ENCODE results near the gene TP53I11. TPM values are rescaled to one million over a fixed set of nuclear protein-coding genes. Genes with fewer than 3 reads are reported as not detected.
A peak's percentile ranks its signal among the peaks of the same experiment; 100 is the strongest.

The TP53I11 gene
- total and polyA plus RNA-seq, 2 donors (not counting 3 experiments of a cell fraction or from before 2014, with no cell fraction given), result 31.5 to 79.4 TPM

GRCh38 chr11:44936525-44936924, 14.2 kb downstream of the TP53I11 start:
- no peaks in the 10 kb centered on the region for H3K9me3 ChIP-seq (replicated peaks; ENCODE audit: control insufficient read depth, insufficient read depth, low read length)
- H3K79me2 ChIP-seq (ENCODE audit: control insufficient read depth, insufficient read depth, low read length), result no peaks in the 10 kb centered on the region
- H3K27me3 ChIP-seq (ENCODE audit: control insufficient read depth in 2 of 2, insufficient read depth in 2 of 2, low read length in 2 of 2), result no peaks in the 10 kb centered on the region
- POLR2A ChIA-PET, result interaction anchor here (1.3 kb wide), 1 partner anchor 169 kb away, joined by 10 read pairs; no protein-coding TSS in a partner anchor
- H2AFZ ChIP-seq (ENCODE audit: low read depth, low read length), result no peak overlapping the region
- no peak overlapping the region for H3K27ac ChIP-seq (ENCODE audit: insufficient read depth, low read depth, low read length)
- no peak overlapping the region for H3K9ac ChIP-seq (replicated peaks; ENCODE audit: extremely low read depth, insufficient read depth, low read length)
- intact Hi-C loops (cut with micrococcal nuclease), result loop anchor here (1.0 to 5.0 kb wide), 4 partner anchors 46 to 396 kb away; no protein-coding TSS in a partner anchor
- no peaks in the 10 kb centered on the region for H3K36me3 ChIP-seq (ENCODE audit: control insufficient read depth in 2 of 2, extremely low read depth in 1 of 2, insufficient read depth in 2 of 2, low read length in 2 of 2)
- H3K4me2 ChIP-seq (ENCODE audit: insufficient read depth, low read length), result no peak overlapping the region
- FAIRE-seq, result peak; percentile 93
- CTCF ChIA-PET, result interaction anchor here (0.5 to 24.5 kb wide), 54 partner anchors 9 to 835 kb away, joined by 3 to 1618 read pairs (median 4); partner anchors contain the start of genes SYT13 and TP53I11
- no peaks in the 10 kb centered on the region for H4K20me1 ChIP-seq (replicated peaks; ENCODE audit: control insufficient read depth, extremely low read depth, insufficient read depth, low read length)
- no TSS peak for BruUV-seq (replicated peaks)
- no peaks in the 10 kb centered on the region for H3K4me1 ChIP-seq (ENCODE audit: control insufficient read depth, extremely low read depth, insufficient read depth, low read length)
- dilution Hi-C loops (cut with MboI; ENCODE audit: extremely low pct_ligation_motif_present, low sequenced_read_pairs), result no loop called here
- TF ChIP-seq JUN (IDR thresholded peaks at IDR 0.05; ENCODE audit: borderline replicate concordance, insufficient read depth, insufficient read length, low read depth), result no peak
- peak; percentile 78 to 91 for TF ChIP-seq CTCF (IDR thresholded peaks at IDR 0.05; ENCODE audit: extremely low read depth in 1 of 2, insufficient read depth in 1 of 2, low read depth in 1 of 2, low read length in 2 of 2)
- TF ChIP-seq MYC (IDR thresholded peaks at IDR 0.05; ENCODE audit: low read depth, low read length), result no peak
- peak; percentile 82 for DNase-seq (ENCODE audit: low read depth, low spot score)
- no peak overlapping the region for H3K4me3 ChIP-seq (replicated peaks in 1 of 3; ENCODE audit: insufficient read depth in 1 of 3, low read depth in 1 of 3, low read length in 3 of 3)
- H3K9me1 ChIP-seq (replicated peaks; ENCODE audit: control insufficient read depth, extremely low read depth, insufficient read depth, low read length), result no peaks in the 10 kb centered on the region

- BruUV-seq (replicated peaks), result no TSS peak
- Histone ChIP-seq H4K20me1 (replicated peaks; ENCODE audit: control insufficient read depth, extremely low read depth, insufficient read depth, low read length) (no peaks in the 10 kb centered on the region), H3K4me2 (ENCODE audit: insufficient read depth, low read length) (no peak overlapping the region), H3K27ac (ENCODE audit: insufficient read depth, low read depth, low read length) (no peak overlapping the region), H2AFZ (ENCODE audit: low read depth, low read length) (no peak overlapping the region), H3K79me2 (ENCODE audit: control insufficient read depth, insufficient read depth, low read length) (no peaks in the 10 kb centered on the region), H3K9me3 (replicated peaks; ENCODE audit: control insufficient read depth, insufficient read depth, low read length) (no peaks in the 10 kb centered on the region), H3K4me1 (ENCODE audit: control insufficient read depth, extremely low read depth, insufficient read depth, low read length) (no peaks in the 10 kb centered on the region), H3K9me1 (replicated peaks; ENCODE audit: control insufficient read depth, extremely low read depth, insufficient read depth, low read length) (no peaks in the 10 kb centered on the region), H3K36me3 (ENCODE audit: control insufficient read depth in 2 of 2, extremely low read depth in 1 of 2, insufficient read depth in 2 of 2, low read length in 2 of 2) (no peaks in the 10 kb centered on the region), H3K9ac (replicated peaks; ENCODE audit: extremely low read depth, insufficient read depth, low read length) (no peak overlapping the region), H3K4me3 (replicated peaks in 1 of 3; ENCODE audit: insufficient read depth in 1 of 3, low read depth in 1 of 3, low read length in 3 of 3) (no peak overlapping the region), H3K27me3 (ENCODE audit: control insufficient read depth in 2 of 2, insufficient read depth in 2 of 2, low read length in 2 of 2) (no peaks in the 10 kb centered on the region)
- POLR2A ChIA-PET, result no interaction called here
- CTCF ChIA-PET, result interaction anchor here (4.8 to 24.5 kb wide), 2 partner anchors 7 to 167 kb away, joined by 115 to 1618 read pairs; no protein-coding TSS in a partner anchor
- DNase-seq (ENCODE audit: low read depth, low spot score), result no peak
- dilution Hi-C loops (cut with MboI; ENCODE audit: extremely low pct_ligation_motif_present, low sequenced_read_pairs) (no loop called here), intact Hi-C loops (cut with micrococcal nuclease) (loop anchor here (5.0 kb wide), 2 partner anchors 48 to 358 kb away; no protein-coding TSS in a partner anchor)
- TF ChIP-seq EZH2 (IDR thresholded peaks at IDR 0.05; ENCODE audit: borderline replicate concordance, low read depth, low read length, severe bottlenecking) (no peak), MYC (IDR thresholded peaks at IDR 0.05; ENCODE audit: low read depth, low read length) (no peak)
- no peak for FAIRE-seq
Measured at GRCh38 chr11:44934735-44935250, 15.9 kb downstream of the TP53I11 start.

All from endothelial cell of umbilical vein (primary cell).